ENCODE measurements around the gene PRRT1B. TPM values are rescaled to one million over a fixed set of nuclear protein-coding genes. Genes with fewer than 3 reads are reported as not detected.

PRRT1B gene
- total and polyA plus RNA-seq, 7 experiments from 2014 or later = not detected

GRCh38 chr9:131562032-131562959 is 17.0 kb downstream of the PRRT1B start:
- H3K27ac Mint-ChIP-seq = peak overlapping the region in 2 of 9 donors; percentile 52 to 60
- DNase-seq (no peak), ATAC-seq (no peak)
- no peaks in the 10 kb centered on the region for H3K4me1 ChIP-seq (ENCODE audit: control insufficient read depth in 2 of 2, insufficient read depth in 2 of 2, low read length in 2 of 2)
- CTCF ChIA-PET = interaction anchor here (0.6 to 1.3 kb wide), 4 partner anchors 23 to 212 kb away, joined by 3 to 6 read pairs (median 4); no protein-coding TSS in a partner anchor
- H3K9me3 ChIP-seq (ENCODE audit: control insufficient read depth in 2 of 3, low read length in 3 of 3) = no peaks in the 10 kb centered on the region
- no peaks in the 10 kb centered on the region for H3K27me3 Mint-ChIP-seq
- POLR2A ChIA-PET = interaction anchor here (0.5 kb wide), 1 partner anchor 208 kb away, joined by 3 read pairs; no protein-coding TSS in a partner anchor
- H3K4me1 Mint-ChIP-seq = peaks cover 0 to 6% (median 0%) of the 10 kb centered on the region in 7 donors
- intact Hi-C loops (cut with micrococcal nuclease) = no loop called here
- peaks cover 0 to 5% (median 0%) of the 10 kb centered on the region in 11 donors for H3K9me3 Mint-ChIP-seq
- peaks cover 0 to 25% (median 0%) of the 10 kb centered on the region in 5 donors for H3K36me3 Mint-ChIP-seq
- no peaks in the 10 kb centered on the region for H3K27me3 ChIP-seq (ENCODE audit: control insufficient read depth in 2 of 2, insufficient read depth in 2 of 2, low read length in 2 of 2)
- H3K36me3 ChIP-seq (ENCODE audit: control insufficient read depth in 2 of 3, insufficient read depth in 3 of 3, low read length in 3 of 3) = no peaks in the 10 kb centered on the region
- no peak overlapping the region for H3K4me3 Mint-ChIP-seq
- H3K27ac ChIP-seq (ENCODE audit: low read depth, low read length) = no peak overlapping the region
- H3K4me3 ChIP-seq (ENCODE audit: low read length) = no peak overlapping the region

- Histone ChIP-seq H3K36me3 (ENCODE audit: control insufficient read depth in 2 of 3, insufficient read depth in 3 of 3, low read length in 3 of 3) (no peaks in the 10 kb centered on the region), H3K4me3 (ENCODE audit: low read length) (no peak overlapping the region), H3K27me3 (ENCODE audit: control insufficient read depth in 2 of 2, insufficient read depth in 2 of 2, low read length in 2 of 2) (no peaks in the 10 kb centered on the region), H3K4me1 (ENCODE audit: control insufficient read depth in 2 of 2, insufficient read depth in 2 of 2, low read length in 2 of 2) (no peaks in the 10 kb centered on the region), H3K27ac (ENCODE audit: low read depth, low read length) (no peak overlapping the region), H3K9me3 (ENCODE audit: control insufficient read depth in 2 of 3, low read length in 3 of 3) (no peaks in the 10 kb centered on the region)
- no peak overlapping the region for H3K4me3 Mint-ChIP-seq
- CTCF ChIA-PET = no interaction called here
- peaks cover 0 to 5% (median 0%) of the 10 kb centered on the region in 11 donors for H3K9me3 Mint-ChIP-seq
- H3K27me3 Mint-ChIP-seq = no peaks in the 10 kb centered on the region
- DNase-seq = no peak
- ATAC-seq = no peak
- intact Hi-C loops (cut with micrococcal nuclease) = no loop called here
- H3K27ac Mint-ChIP-seq = no peak overlapping the region
- H3K36me3 Mint-ChIP-seq = peaks cover 0 to 36% (median 13%) of the 10 kb centered on the region in 5 donors
- H3K4me1 Mint-ChIP-seq = peaks cover 0 to 6% (median 0%) of the 10 kb centered on the region in 7 donors
- POLR2A ChIA-PET = no interaction called here
These were observed 20.0 kb downstream of the PRRT1B start for GRCh38 chr9:131565369-131565768.

GRCh38 chr9:131566158-131566557 is 20.8 kb downstream of the PRRT1B start:
- intact Hi-C loops (cut with micrococcal nuclease) = no loop called here
- Histone ChIP-seq H3K36me3 (ENCODE audit: control insufficient read depth in 2 of 3, insufficient read depth in 3 of 3, low read length in 3 of 3) (no peaks in the 10 kb centered on the region), H3K4me1 (ENCODE audit: control insufficient read depth in 2 of 2, insufficient read depth in 2 of 2, low read length in 2 of 2) (no peaks in the 10 kb centered on the region), H3K9me3 (ENCODE audit: control insufficient read depth in 2 of 3, low read length in 3 of 3) (no peaks in the 10 kb centered on the region), H3K4me3 (ENCODE audit: low read length) (no peak overlapping the region), H3K27ac (ENCODE audit: low read depth, low read length) (no peak overlapping the region), H3K27me3 (ENCODE audit: control insufficient read depth in 2 of 2, insufficient read depth in 2 of 2, low read length in 2 of 2) (no peaks in the 10 kb centered on the region)
- H3K36me3 Mint-ChIP-seq = peaks cover 0 to 33% (median 15%) of the 10 kb centered on the region in 5 donors
- ATAC-seq (no peak), DNase-seq (no peak)
- H3K4me3 Mint-ChIP-seq = no peak overlapping the region
- H3K4me1 Mint-ChIP-seq = peaks cover 0 to 6% (median 0%) of the 10 kb centered on the region in 7 donors
- H3K27me3 Mint-ChIP-seq = no peaks in the 10 kb centered on the region
- H3K27ac Mint-ChIP-seq = no peak overlapping the region
- CTCF ChIA-PET = interaction anchor here (0.6 kb wide), 1 partner anchor 138 kb away, joined by 3 read pairs; no protein-coding TSS in a partner anchor
- H3K9me3 Mint-ChIP-seq = peaks cover 0 to 5% (median 0%) of the 10 kb centered on the region in 11 donors
- POLR2A ChIA-PET = no interaction called here

- Histone ChIP-seq H3K36me3 (ENCODE audit: control insufficient read depth in 2 of 3, insufficient read depth in 3 of 3, low read length in 3 of 3) (peaks cover 0 to 5% (median 0%) of the 10 kb centered on the region in 3 experiments), H3K4me1 (ENCODE audit: control insufficient read depth in 2 of 2, insufficient read depth in 2 of 2, low read length in 2 of 2) (no peaks in the 10 kb centered on the region), H3K9me3 (ENCODE audit: control insufficient read depth in 2 of 3, low read length in 3 of 3) (no peaks in the 10 kb centered on the region), H3K4me3 (ENCODE audit: low read length) (no peak overlapping the region), H3K27me3 (ENCODE audit: control insufficient read depth in 2 of 2, insufficient read depth in 2 of 2, low read length in 2 of 2) (no peaks in the 10 kb centered on the region), H3K27ac (ENCODE audit: low read depth, low read length) (no peak overlapping the region)
- intact Hi-C loops (cut with micrococcal nuclease) = no loop called here
- ChIA-PET CTCF (no interaction called here), POLR2A (no interaction called here)
- Mint-ChIP-seq H3K4me1 (peaks cover 0 to 6% (median 0%) of the 10 kb centered on the region in 7 donors), H3K9me3 (peaks cover 0 to under 1% (median 0%) of the 10 kb centered on the region in 11 donors), H3K36me3 (peaks cover 0 to 33% (median 18%) of the 10 kb centered on the region in 5 donors), H3K27ac (peak overlapping the region in 1 of 9 donors; percentile 15), H3K27me3 (no peaks in the 10 kb centered on the region), H3K4me3 (no peak overlapping the region)
- no peak for DNase-seq
- ATAC-seq = no peak
These were observed 22.6 kb downstream of the PRRT1B start for GRCh38 chr9:131567910-131568309.

GRCh38 chr9:131574730-131575640 is 29.7 kb downstream of the PRRT1B start:
- peaks cover 15 to 26% (median 24%) of the 10 kb centered on the region in 7 donors for H3K4me1 Mint-ChIP-seq
- DNase-seq = no peak
- ChIA-PET CTCF (no interaction called here), POLR2A (no interaction called here)
- Histone ChIP-seq H3K4me1 (ENCODE audit: control insufficient read depth in 2 of 2, insufficient read depth in 2 of 2, low read length in 2 of 2) (peaks cover 16 to 20% of the 10 kb centered on the region in 2 donors), H3K4me3 (ENCODE audit: low read length) (no peak overlapping the region), H3K9me3 (ENCODE audit: control insufficient read depth in 2 of 3, low read length in 3 of 3) (no peaks in the 10 kb centered on the region), H3K27me3 (ENCODE audit: control insufficient read depth in 2 of 2, insufficient read depth in 2 of 2, low read length in 2 of 2) (no peaks in the 10 kb centered on the region), H3K27ac (ENCODE audit: low read depth, low read length) (no peak overlapping the region), H3K36me3 (ENCODE audit: control insufficient read depth in 2 of 3, insufficient read depth in 3 of 3, low read length in 3 of 3) (peaks cover 5 to 23% (median 10%) of the 10 kb centered on the region in 3 experiments)
- no peak overlapping the region for H3K27ac Mint-ChIP-seq
- no peak for ATAC-seq
- H3K9me3 Mint-ChIP-seq = no peaks in the 10 kb centered on the region
- H3K36me3 Mint-ChIP-seq = peaks cover 0 to 26% (median 10%) of the 10 kb centered on the region in 5 donors
- no peak overlapping the region for H3K4me3 Mint-ChIP-seq
- intact Hi-C loops (cut with micrococcal nuclease) = loop anchor here in 1 of 2 donors (5.0 kb wide), 1 partner anchor 73 kb away; the partner anchor contains the start of gene POMT1
- no peaks in the 10 kb centered on the region for H3K27me3 Mint-ChIP-seq
